PC-3 (cell line): ENCODE results near the gene ZNF316.

Source experiments
- CTCF ChIP-seq: fragments of 300-600 bp; sonication (generic); conservative IDR thresholded peaks from 2 replicates; pipeline ENCODE4 v1.5.1; 2017; ENCODE audit warnings: antibody characterized with exemption, low read depth, mild to moderate bottlenecking, low read length
- EZH2phosphoT487 ChIP-seq: fragments of 300-600 bp; sonication (generic); IDR thresholded peaks from 2 replicates; pipeline ENCODE4 v1.6.1; 2018; ENCODE audit warnings: mild to moderate bottlenecking, antibody characterized with exemption, low read length, borderline replicate concordance

GRCh38 chr7:6589151-6589828 lies 47.8 kb upstream of the ZNF316 start:
- TF ChIP-seq CTCF (no peak), EZH2phosphoT487 (no peak)
